HG03520 (cell line): Measurements from ENCODE around the gene COPS9.

ENCODE experiments used
- ATAC-seq: cut with Tn5 transposase; IDR thresholded peaks from one replicate; pipeline ENCODE4 v1.9.1; 2021; ENCODE audit warnings: mild to moderate bottlenecking, moderate library complexity; ENCODE audit not compliant: unreplicated experiment

COPS9 gene

GRCh38 chr2:240166761-240167587, 30.9 kb upstream of the COPS9 start:
- no peak for ATAC-seq

- no peak for ATAC-seq
These were observed 30.1 kb upstream of the COPS9 start for GRCh38 chr2:240166191-240166590.

GRCh38 chr2:240165661-240166060, 29.6 kb upstream of the COPS9 start:
- ATAC-seq: no peak

- ATAC-seq: no peak
These were observed 28.9 kb upstream of the COPS9 start for GRCh38 chr2:240165034-240165433.

GRCh38 chr2:240164586-240164985, 28.5 kb upstream of the COPS9 start:
- ATAC-seq: no peak

- no peak for ATAC-seq
These were observed 27.9 kb upstream of the COPS9 start for GRCh38 chr2:240163844-240164574.

- ATAC-seq: no peak
These were observed 27.0 kb upstream of the COPS9 start for GRCh38 chr2:240162939-240163714.

GRCh38 chr2:240162531-240162930, 26.4 kb upstream of the COPS9 start:
- no peak for ATAC-seq

GRCh38 chr2:240162032-240162431, 25.9 kb upstream of the COPS9 start:
- ATAC-seq: no peak

- ATAC-seq: no peak
These were observed 25.1 kb upstream of the COPS9 start for GRCh38 chr2:240161087-240161750.

GRCh38 chr2:240160291-240161086, 24.4 kb upstream of the COPS9 start:
- ATAC-seq: no peak

- no peak for ATAC-seq
These were observed 23.2 kb upstream of the COPS9 start for GRCh38 chr2:240159251-240159839.

- ATAC-seq: no peak
These were observed 21.0 kb upstream of the COPS9 start for GRCh38 chr2:240157147-240157470.

GRCh38 chr2:240156435-240157146, 20.5 kb upstream of the COPS9 start:
- ATAC-seq: no peak

- ATAC-seq: no peak
These were observed 19.8 kb upstream of the COPS9 start for GRCh38 chr2:240155745-240156390.

GRCh38 chr2:240155048-240155744, 19.1 kb upstream of the COPS9 start:
- ATAC-seq: no peak

GRCh38 chr2:240154606-240155005, 18.5 kb upstream of the COPS9 start:
- no peak for ATAC-seq

- ATAC-seq: no peak
These were observed 17.3 kb upstream of the COPS9 start for GRCh38 chr2:240153418-240153817.
